Heart right ventricle (tissue), 16 donors: Measurements from ENCODE around the gene DOCK2. TPM values are rescaled to one million over a fixed set of nuclear protein-coding genes. Genes with fewer than 3 reads are reported as not detected.

Experiments used
- ATAC-seq, 8 donors: fragments of 200-7000 bp; cut with Tn5 transposase; one replicate each; pipeline ENCODE4 v1.9.1; 2020; ENCODE audit warnings: mild to moderate bottlenecking in 8 of 8, moderate library complexity in 8 of 8, moderate number of reproducible peaks in 1 of 8
- DNase-seq, 2 donors: peaks; one replicate each; pipeline ENCODE4 v3.0.0-alpha.2; 2020
- H3K27ac ChIP-seq, 10 donors: fragments of 200-600 bp; sonication (generic) in 2 of 10; one replicate each; pipeline versions ENCODE4 v1.5.0 to v1.8.0; 2020 to 2022; ENCODE audit warnings: mild to moderate bottlenecking in 3 of 10
- H3K27me3 ChIP-seq, 7 donors: fragments of 200-600 bp; one replicate each; pipeline ENCODE4 v1.8.0; 2021 to 2022; ENCODE audit warnings: mild to moderate bottlenecking in 2 of 7
- H3K36me3 ChIP-seq, 9 donors: fragments of 200-600 bp; sonication (generic) in 1 of 9; one replicate each; pipeline versions ENCODE4 v1.5.0 to v1.8.0; 2020 to 2022; ENCODE audit warnings: mild to moderate bottlenecking in 2 of 9
- H3K4me1 ChIP-seq, 9 donors: fragments of 200-600 bp; sonication (generic) in 1 of 9; one replicate each; pipeline versions ENCODE4 v1.5.0 to v1.8.0; 2020 to 2022; ENCODE audit warnings: mild to moderate bottlenecking in 4 of 9
- H3K4me3 ChIP-seq, 10 donors: fragments of 200-600 bp; sonication (generic) in 2 of 10; one replicate each; pipeline versions ENCODE4 v1.5.0 to v1.8.0; 2020 to 2022; ENCODE audit warnings: mild to moderate bottlenecking in 7 of 10, moderate library complexity in 2 of 10
- H3K9me3 ChIP-seq, 11 donors: fragments of 200-600 bp in 10 of 11; sonication (generic) in 2 of 11; one replicate each; pipeline versions ENCODE4 v1.5.0 to v1.8.0; 2013 to 2022; ENCODE audit warnings: mild to moderate bottlenecking in 2 of 11, control low read depth in 1 of 11, moderate library complexity in 1 of 11
- WGBS, 2 donors: extraction: QIAGEN DNeasy Blood & Tissue Kit; methylation state at CpG; one replicate each; pipeline ENCODE4 v1.1.7; 2013; ENCODE audit warnings: inconsistent platforms in 1 of 2; 5-methylcytosine and 5-hydroxymethylcytosine counted together
- intact Hi-C, 10 donors: fragments of 100-400 bp; cut with DNase I; formaldehyde crosslinking; loops; one replicate each; pipeline versions ENCODE4 v1.11.1 to v1.14.2; 2022
- polyA plus RNA-seq, 2 donors: library from polyadenylated mRNA; stranded (reverse); fragments of 200-250 nt; gene quantifications; one replicate each; pipeline ENCODE4 v1.2.3, GENCODE V29; 2013
- total RNA-seq, 10 donors: library from RNA; stranded (reverse); fragmentation: NEBNext Ultra II Directional in 3 of 10; extraction: Animal tissue kit (Norgen Biotek cat#: 25700) in 3 of 10; gene quantifications; one replicate each; pipeline versions ENCODE4 v1.2.1 to v1.2.4, GENCODE V29; 2021 to 2023
- TF ChIP-seq, protein P1 (sequence below), 9 donors: fragments of 200-600 bp; sonication (generic) in 2 of 9; IDR thresholded peaks; one replicate each; pipeline versions ENCODE4 v1.5.0 to v1.8.0; 2021 to 2022; ENCODE audit warnings: antibody characterized with exemption in 9 of 9, mild to moderate bottlenecking in 5 of 9, moderate library complexity in 1 of 9
- donor health status: Arrhythmogenic right ventricular cardiomyopathy.
- donor health status: ischemic (EF 13 %, LVEDD 7.1; RV severe dilation, severe dysfunction).
- donor health status: healthy with polysubstance abuse.
- donor health status: DM: no; HTN: yes; CAD: no.
- donor health status: DM: no; HTN: no; CAD: no.
- donor health status: ischemic (EF 25% LVEDD 6.9; RV normal size, moderate dysfunction).
- donor health status: ischemic (EF 25% LVEDD 5.7; RV mildly dilated, moderate dysfunction).
- donor health status: healthy.
- donor health status: DM: yes; HTN: yes; CAD: no.
- donor health status: Ischemic cardiomyopathy.
- donor health status: ischemic (EF 35%, LVEDD 5.7; RV mildly dilated, moderate dysfunction).
- donor health status: nonischemic (EF 11% LVEDD 7.7; RV severe dilation, severe dysfunction).
- donor health status: DM: yes; HTN: yes; CAD: no.
- donor health status: PGD.
- donor health status: ischemic (EF 29% LVEDD 5.4; RV normal size, mild dysfunction).
- donor health status: nonischemic (EF 23%, LVEDD 6.1; RV moderate dilation, normal function).

Gene DOCK2
- total and polyA plus RNA-seq, 12 donors = 1.2 to 24.6 (median 4.2) TPM

GRCh38 chr5:170025853-170026252 is 388.8 kb downstream of the DOCK2 start:
- Histone ChIP-seq H3K27me3 (peaks cover 0 to 24% (median 7%) of the 10 kb centered on the region in 7 donors), H3K4me3 (no peak overlapping the region), H3K9me3 (no peaks in the 10 kb centered on the region), H3K27ac (no peak overlapping the region), H3K36me3 (peaks cover 0 to 79% (median 0%) of the 10 kb centered on the region in 9 donors), H3K4me1 (no peaks in the 10 kb centered on the region)
- ATAC-seq (no peak), DNase-seq (no peak)
- 81 to 86% methylated on average over 8 of the region's 8 CpGs for WGBS, 2 donors
- TF ChIP-seq, protein P1, sequence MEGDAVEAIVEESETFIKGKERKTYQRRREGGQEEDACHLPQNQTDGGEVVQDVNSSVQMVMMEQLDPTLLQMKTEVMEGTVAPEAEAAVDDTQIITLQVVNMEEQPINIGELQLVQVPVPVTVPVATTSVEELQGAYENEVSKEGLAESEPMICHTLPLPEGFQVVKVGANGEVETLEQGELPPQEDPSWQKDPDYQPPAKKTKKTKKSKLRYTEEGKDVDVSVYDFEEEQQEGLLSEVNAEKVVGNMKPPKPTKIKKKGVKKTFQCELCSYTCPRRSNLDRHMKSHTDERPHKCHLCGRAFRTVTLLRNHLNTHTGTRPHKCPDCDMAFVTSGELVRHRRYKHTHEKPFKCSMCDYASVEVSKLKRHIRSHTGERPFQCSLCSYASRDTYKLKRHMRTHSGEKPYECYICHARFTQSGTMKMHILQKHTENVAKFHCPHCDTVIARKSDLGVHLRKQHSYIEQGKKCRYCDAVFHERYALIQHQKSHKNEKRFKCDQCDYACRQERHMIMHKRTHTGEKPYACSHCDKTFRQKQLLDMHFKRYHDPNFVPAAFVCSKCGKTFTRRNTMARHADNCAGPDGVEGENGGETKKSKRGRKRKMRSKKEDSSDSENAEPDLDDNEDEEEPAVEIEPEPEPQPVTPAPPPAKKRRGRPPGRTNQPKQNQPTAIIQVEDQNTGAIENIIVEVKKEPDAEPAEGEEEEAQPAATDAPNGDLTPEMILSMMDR (IDR thresholded peaks at IDR 0.05) = no peak
- intact Hi-C loops = no loop called here

- 59 to 81% methylated on average over 2 of the region's 2 CpGs for WGBS, 2 donors
- H3K36me3 ChIP-seq = peaks cover 0 to 69% (median 0%) of the 10 kb centered on the region in 9 donors
- no peak for ATAC-seq
- H3K4me3 ChIP-seq = no peak overlapping the region
- H3K9me3 ChIP-seq = no peaks in the 10 kb centered on the region
- H3K27ac ChIP-seq = no peak overlapping the region
- intact Hi-C loops = no loop called here
- peaks cover 0 to 10% (median 3%) of the 10 kb centered on the region in 7 donors for H3K27me3 ChIP-seq
- TF ChIP-seq, protein P1 (IDR thresholded peaks at IDR 0.05) = no peak
- no peaks in the 10 kb centered on the region for H3K4me1 ChIP-seq
- DNase-seq = no peak
Observed at GRCh38 chr5:170028124-170028523, 391.0 kb downstream of the DOCK2 start.

- no peak for DNase-seq
- Histone ChIP-seq H3K4me3 (no peak overlapping the region), H3K9me3 (no peaks in the 10 kb centered on the region), H3K36me3 (peaks cover 0 to 64% (median 0%) of the 10 kb centered on the region in 9 donors), H3K27ac (no peak overlapping the region), H3K27me3 (peaks cover 0 to 7% (median 0%) of the 10 kb centered on the region in 7 donors), H3K4me1 (no peaks in the 10 kb centered on the region)
- TF ChIP-seq, protein P1 (IDR thresholded peaks at IDR 0.05) = no peak
- intact Hi-C loops = no loop called here
- WGBS, 2 donors = 73 to 80% methylated on average over 10 of the region's 10 CpGs
- ATAC-seq = no peak
Observed at GRCh38 chr5:170034231-170034630, 397.2 kb downstream of the DOCK2 start.

GRCh38 chr5:170038241-170038640 is 401.2 kb downstream of the DOCK2 start:
- TF ChIP-seq, protein P1 (IDR thresholded peaks at IDR 0.05) = no peak
- no peak for ATAC-seq
- Histone ChIP-seq H3K4me1 (no peaks in the 10 kb centered on the region), H3K27ac (no peak overlapping the region), H3K36me3 (peaks cover 0 to 80% (median 0%) of the 10 kb centered on the region in 9 donors), H3K9me3 (peaks cover 0 to 5% (median 0%) of the 10 kb centered on the region in 11 donors), H3K4me3 (no peak overlapping the region), H3K27me3 (peaks cover 0 to 15% (median 0%) of the 10 kb centered on the region in 7 donors)
- no peak for DNase-seq
- 87 to 90% methylated on average over 7 of the region's 7 CpGs for WGBS, 2 donors
- intact Hi-C loops = no loop called here
